Body of pancreas (tissue), 4 donors: ENCODE results near the gene GPR146. TPM values are rescaled to one million over a fixed set of nuclear protein-coding genes. Genes with fewer than 3 reads are reported as not detected.

Experiments used
- ATAC-seq: fragments of 150-250 bp; one replicate; pipeline ENCODE4 v1.9.1; 2016
- DNase-seq, 4 donors: peaks; one replicate each; pipeline ENCODE4 v3.0.0-alpha.2; 2019
- H3K27ac ChIP-seq, 4 donors: fragments of 200-600 bp; sonication (generic); 1 replicate in 3 of 4; 2 replicates in 1 of 4; pipeline versions ENCODE4 v1.5.1 to v1.6.1; 2016 to 2019; ENCODE audit warnings: mild to moderate bottlenecking in 1 of 4, mixed read lengths in 1 of 4, moderate library complexity in 1 of 4
- H3K27me3 ChIP-seq, 2 donors: fragments of 200-600 bp; sonication (generic); one replicate each; pipeline ENCODE4 v1.6.0; 2016; ENCODE audit warnings: mild to moderate bottlenecking in 1 of 2
- H3K36me3 ChIP-seq, 2 donors: fragments of 200-600 bp; sonication (generic); replicated peaks in 1 of 2; 2 replicates each; pipeline ENCODE4 v1.5.1; 2016; ENCODE audit warnings: low read depth in 2 of 2; ENCODE audit not compliant: insufficient read depth in 1 of 2
- H3K4me1 ChIP-seq: fragments of 200-600 bp; sonication (generic); one replicate; pipeline ENCODE4 v1.6.0; 2016
- H3K4me3 ChIP-seq, 2 donors: fragments of 200-600 bp; sonication (generic); 1 replicate in 1 of 2; 2 replicates in 1 of 2; pipeline ENCODE4 v1.5.1; 2016 to 2019
- H3K9me3 ChIP-seq, 3 donors: fragments of 200-600 bp; sonication (generic); 1 replicate in 2 of 3; 2 replicates in 1 of 3; pipeline ENCODE4 v1.5.1; 2016
- CTCF ChIP-seq, 7 experiments: fragments of 450-650 bp in 4 of 7; fragments of 200-600 bp in 3 of 7; sonication (generic) in 3 of 7; IDR thresholded peaks; one replicate each; pipeline ENCODE4 v1.5.1; 2016 to 2019; ENCODE audit warnings: antibody characterized with exemption in 7 of 7
- POLR2A ChIP-seq, 3 donors: fragments of 450-650 bp; IDR thresholded peaks; one replicate each; pipeline ENCODE4 v1.6.1; 2016; ENCODE audit warnings: antibody characterized with exemption in 3 of 3, mild to moderate bottlenecking in 2 of 3
- WGBS, 2 donors: methylation state at CpG; one replicate each; pipeline ENCODE4 v1.1.5; 2017; 5-methylcytosine and 5-hydroxymethylcytosine counted together
- intact Hi-C: fragments of 100-400 bp; cut with DNase I; formaldehyde crosslinking; loops from one replicate; pipeline ENCODE4 v1.15.1; 2023
- total RNA-seq, 2 donors: library from RNA; depleted of rRNA; stranded (reverse); fragments of >200 nt; gene quantifications; one replicate each; pipeline ENCODE4 v1.1.0, GENCODE V29; 2016

GPR146 gene
- total RNA-seq, 2 donors from 2014 or later = 8.8 to 11.2 TPM

- TF ChIP-seq POLR2A (IDR thresholded peaks at IDR 0.05) (no peak), CTCF (IDR thresholded peaks at IDR 0.05) (peak in 3 of 7 experiments; percentile 31 to 37 (median 33))
- H3K36me3 ChIP-seq = no peaks in the 10 kb centered on the region
- 0 to 71% methylated on average over 1 to 7 of the region's 7 CpGs for WGBS, 2 donors
Observed at GRCh38 chr7:1020849-1021251, 23.5 kb upstream of the GPR146 start.

GRCh38 chr7:1021366-1021765 lies 23.0 kb upstream of the GPR146 start:
- Histone ChIP-seq H3K36me3 (no peaks in the 10 kb centered on the region), H3K4me1 (peaks cover 40% of the 10 kb centered on the region), H3K9me3 (no peaks in the 10 kb centered on the region), H3K27me3 (no peaks in the 10 kb centered on the region), H3K27ac (no peak overlapping the region), H3K4me3 (no peak overlapping the region)
- WGBS, 2 donors = 53 to 58% methylated on average over 2 to 7 of the region's 7 CpGs
- ATAC-seq (no peak), DNase-seq (no peak)
- TF ChIP-seq CTCF (IDR thresholded peaks at IDR 0.05) (no peak), POLR2A (IDR thresholded peaks at IDR 0.05) (no peak)
- intact Hi-C loops = no loop called here

More at GRCh38 chr7:1020849-1021251, 23.5 kb upstream of the GPR146 start:
- intact Hi-C loops = no loop called here
- DNase-seq = no peak
- H3K9me3 ChIP-seq = no peaks in the 10 kb centered on the region
- H3K27ac ChIP-seq = no peak overlapping the region
- no peaks in the 10 kb centered on the region for H3K27me3 ChIP-seq
- ATAC-seq = no peak
- H3K4me3 ChIP-seq = no peak overlapping the region
- peaks cover 35% of the 10 kb centered on the region for H3K4me1 ChIP-seq

GRCh38 chr7:1021931-1022330 lies 22.4 kb upstream of the GPR146 start:
- intact Hi-C loops = no loop called here
- no peak for TF ChIP-seq CTCF (IDR thresholded peaks at IDR 0.05)
- TF ChIP-seq POLR2A (IDR thresholded peaks at IDR 0.05) = no peak
- Histone ChIP-seq H3K27ac (no peak overlapping the region), H3K9me3 (no peaks in the 10 kb centered on the region), H3K36me3 (no peaks in the 10 kb centered on the region), H3K4me3 (no peak overlapping the region), H3K4me1 (peaks cover 46% of the 10 kb centered on the region), H3K27me3 (no peaks in the 10 kb centered on the region)
- WGBS, 2 donors = 87 to 89% methylated on average over 7 to 24 of the region's 25 CpGs
- DNase-seq (no peak), ATAC-seq (no peak)

- ATAC-seq (no peak), DNase-seq (no peak)
- no peak overlapping the region for H3K4me3 ChIP-seq
- no peaks in the 10 kb centered on the region for H3K9me3 ChIP-seq
- H3K27ac ChIP-seq = no peak overlapping the region
- 91 to 95% methylated on average over 17 of the region's 17 CpGs for whole genome bisulfite sequencing, 2 donors
- no peaks in the 10 kb centered on the region for H3K27me3 ChIP-seq
- H3K4me1 ChIP-seq = peaks cover 50% of the 10 kb centered on the region
- no peak for TF ChIP-seq POLR2A (IDR thresholded peaks at IDR 0.05)
- no peak for TF ChIP-seq CTCF (IDR thresholded peaks at IDR 0.05)
- H3K36me3 ChIP-seq = no peaks in the 10 kb centered on the region
- intact Hi-C loops = no loop called here
Observed at GRCh38 chr7:1022356-1022755, 22.0 kb upstream of the GPR146 start.

GRCh38 chr7:1022801-1023465 lies 21.4 kb upstream of the GPR146 start:
- Histone ChIP-seq H3K36me3 (no peaks in the 10 kb centered on the region), H3K4me1 (peaks cover 56% of the 10 kb centered on the region), H3K27me3 (no peaks in the 10 kb centered on the region), H3K9me3 (no peaks in the 10 kb centered on the region), H3K27ac (no peak overlapping the region), H3K4me3 (no peak overlapping the region)
- WGBS, 2 donors = 87 to 90% methylated on average over 22 to 36 of the region's 45 CpGs
- intact Hi-C loops = no loop called here
- DNase-seq = no peak
- TF ChIP-seq CTCF (IDR thresholded peaks at IDR 0.05) = no peak
- TF ChIP-seq POLR2A (IDR thresholded peaks at IDR 0.05) = no peak
- no peak for ATAC-seq
